Natural killer cell treated with Interleukin-12 subunit alpha and Interleukin-12 subunit beta and Interleukin-15 and Interleukin-18, amount 100 ng/mL, for 72 hours (primary cell): Measurements from ENCODE around the gene IMMT. TPM values are rescaled to one million over a fixed set of nuclear protein-coding genes. Genes with fewer than 3 reads are reported as not detected.
A peak's percentile ranks its signal among the peaks of the same experiment; 100 is the strongest.
"Not testable (repeated sequence)": the region's sequence is repeated elsewhere in the genome, so short reads cannot be mapped to it uniquely, and the experiment has no call there.

Source experiments
- ATAC-seq, 2 donors: fragments of 150-1000 bp; cut with Tn5 transposase in 1 of 2; sonication (Bioruptor Pico), chemical (Tn5 transposase) in 1 of 2; 2 replicates each; pipeline ENCODE4 v1.10.0; 2021
- DNase-seq: peaks from one replicate; pipeline ENCODE4 v3.0.0; 2022; ENCODE audit warnings: low spot score
- H3K27ac Mint-ChIP-seq, 2 donors: 1 replicate in 1 of 2; 2 replicates in 1 of 2; pipeline ENCODE4 v1.8.0; 2022; ENCODE audit warnings: mixed read lengths in 2 of 2, mild to moderate bottlenecking in 1 of 2, moderate library complexity in 1 of 2
- H3K27me3 Mint-ChIP-seq, 2 donors: 1 replicate in 1 of 2; 2 replicates in 1 of 2; pipeline ENCODE4 v1.8.0; 2022; ENCODE audit warnings: mixed read lengths in 2 of 2
- H3K36me3 Mint-ChIP-seq: one replicate; pipeline ENCODE4 v1.8.0; 2022; ENCODE audit warnings: mixed read lengths
- H3K4me1 Mint-ChIP-seq, 2 donors: 1 replicate in 1 of 2; 2 replicates in 1 of 2; pipeline ENCODE4 v1.8.0; 2022; ENCODE audit warnings: low read depth in 2 of 2, mixed read lengths in 2 of 2, mild to moderate bottlenecking in 1 of 2
- H3K4me3 Mint-ChIP-seq: one replicate; pipeline ENCODE4 v1.8.0; 2022; ENCODE audit warnings: mixed read lengths
- H3K9me3 Mint-ChIP-seq: 2 replicates; pipeline ENCODE4 v1.8.0; 2022; ENCODE audit warnings: mixed read lengths
- total RNA-seq, 2 donors: library from RNA; stranded (reverse); gene quantifications; one replicate each; pipeline ENCODE4 v1.2.3, GENCODE V29; 2022

The IMMT gene
- total RNA-seq, 2 donors from 2014 or later, result 110 to 157 TPM

DNA sequence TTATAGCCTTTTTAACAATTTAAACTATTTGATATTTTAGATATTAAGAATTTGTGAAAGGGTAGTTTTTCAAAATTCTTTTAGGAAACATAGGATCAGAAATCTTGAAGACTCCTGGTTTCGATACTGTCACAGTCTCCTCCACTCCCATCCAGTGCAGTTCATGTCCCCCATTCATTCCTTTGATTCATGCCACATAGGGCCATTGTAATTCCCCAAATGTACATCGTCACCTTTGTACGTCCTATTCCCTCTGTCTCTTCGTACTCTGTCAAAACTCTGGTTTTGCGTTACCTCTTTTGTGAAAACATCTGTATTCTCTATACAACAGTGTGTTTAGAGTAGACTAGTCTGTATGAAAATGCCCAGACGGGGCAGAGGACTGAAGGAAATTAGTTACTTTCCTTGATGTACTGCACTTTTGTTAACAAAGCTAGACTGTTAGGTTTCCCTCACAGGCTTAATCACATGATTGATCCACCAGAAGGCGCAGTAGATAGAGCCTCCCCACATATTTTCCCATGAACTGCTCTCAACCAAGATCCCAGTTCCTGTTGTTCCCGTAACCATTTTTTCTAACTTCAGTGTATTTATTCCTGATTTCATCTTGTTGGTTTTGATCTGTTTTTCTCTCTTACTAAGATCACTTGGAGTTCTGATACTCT, 6.5 kb upstream of the IMMT start:
- peak overlapping the region; percentile 1 for H3K4me3 Mint-ChIP-seq
- no peaks in the 10 kb centered on the region for H3K27me3 Mint-ChIP-seq
- DNase-seq, result no peak
- H3K9me3 Mint-ChIP-seq, result no peaks in the 10 kb centered on the region
- H3K36me3 Mint-ChIP-seq, result peaks cover 10% of the 10 kb centered on the region
- no peak overlapping the region for H3K27ac Mint-ChIP-seq
- peaks cover 21 to 25% of the 10 kb centered on the region in 2 donors for H3K4me1 Mint-ChIP-seq
- no peak for ATAC-seq

GRCh38 chr2:86200564-86200963, 5.3 kb upstream of the IMMT start:
- peak overlapping the region; percentile 83 to 96 for H3K27ac Mint-ChIP-seq

GRCh38 chr2:86199834-86200177, 4.5 kb upstream of the IMMT start:
- peaks cover 5% of the 10 kb centered on the region for H3K36me3 Mint-ChIP-seq
- H3K27ac Mint-ChIP-seq, result peak overlapping the region; percentile 83 to 96
- no peaks in the 10 kb centered on the region for H3K27me3 Mint-ChIP-seq
- no peak for ATAC-seq
- peaks cover 30 to 36% of the 10 kb centered on the region in 2 donors for H3K4me1 Mint-ChIP-seq
- no peak for DNase-seq
- no peaks in the 10 kb centered on the region for H3K9me3 Mint-ChIP-seq
- H3K4me3 Mint-ChIP-seq, result peak overlapping the region; percentile 96

More at GRCh38 chr2:86200564-86200963, 5.3 kb upstream of the IMMT start:
- DNase-seq, H3K9me3 Mint-ChIP-seq, H3K27me3 Mint-ChIP-seq, H3K36me3 Mint-ChIP-seq, ATAC-seq: not testable (repeated sequence)
- H3K4me3 Mint-ChIP-seq, result peak overlapping the region; percentile 96
- peaks cover 25 to 32% of the 10 kb centered on the region in 2 donors for H3K4me1 Mint-ChIP-seq

DNA sequence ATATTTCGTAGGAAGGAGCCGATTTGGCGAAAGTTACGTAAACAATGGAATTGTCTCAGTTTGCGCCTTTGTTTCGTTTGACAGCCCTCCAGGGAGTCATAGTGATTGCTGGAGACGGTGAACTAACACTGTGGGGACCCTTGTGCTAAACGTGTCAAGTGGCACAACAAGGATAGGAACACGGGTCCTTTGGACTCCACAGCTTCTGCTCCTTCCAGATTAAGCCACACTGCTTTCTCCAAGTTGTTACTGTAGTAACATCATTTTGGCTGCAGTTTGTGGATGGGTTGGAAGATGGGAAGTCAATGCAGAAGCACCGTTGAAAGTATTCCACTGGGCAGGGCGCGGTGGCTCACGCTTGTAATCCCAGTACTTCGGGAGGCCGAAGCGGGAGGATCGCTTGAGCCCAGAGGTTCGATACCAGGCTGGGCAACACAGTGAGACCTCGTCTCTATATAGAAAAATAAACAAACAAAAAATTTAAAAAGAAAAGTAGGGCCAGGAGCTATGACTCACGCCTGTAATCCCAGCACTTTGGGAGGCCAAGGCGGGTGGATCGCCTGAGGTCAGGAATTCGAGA, 636 bp upstream of the IMMT start:
- DNase-seq, result no peak
- ATAC-seq, result no peak
- no peaks in the 10 kb centered on the region for H3K9me3 Mint-ChIP-seq
- peaks cover 10% of the 10 kb centered on the region for H3K36me3 Mint-ChIP-seq
- peaks cover 41 to 44% of the 10 kb centered on the region in 2 donors for H3K4me1 Mint-ChIP-seq
- peak overlapping the region; percentile 97 for H3K27ac Mint-ChIP-seq
- H3K4me3 Mint-ChIP-seq, result peak overlapping the region; percentile 94
- no peaks in the 10 kb centered on the region for H3K27me3 Mint-ChIP-seq

- peaks cover 48 to 54% of the 10 kb centered on the region in 2 donors for H3K4me1 Mint-ChIP-seq
- H3K27me3 Mint-ChIP-seq, result no peaks in the 10 kb centered on the region
- peak overlapping the region; percentile 94 for H3K4me3 Mint-ChIP-seq
- DNase-seq (no peak), ATAC-seq (no peak)
- H3K9me3 Mint-ChIP-seq, result no peaks in the 10 kb centered on the region
- H3K36me3 Mint-ChIP-seq, result peaks cover 15% of the 10 kb centered on the region
- H3K27ac Mint-ChIP-seq, result peak overlapping the region; percentile 97
These were observed 559 bp downstream of the IMMT start for GRCh38 chr2:86194751-86195054.

DNA sequence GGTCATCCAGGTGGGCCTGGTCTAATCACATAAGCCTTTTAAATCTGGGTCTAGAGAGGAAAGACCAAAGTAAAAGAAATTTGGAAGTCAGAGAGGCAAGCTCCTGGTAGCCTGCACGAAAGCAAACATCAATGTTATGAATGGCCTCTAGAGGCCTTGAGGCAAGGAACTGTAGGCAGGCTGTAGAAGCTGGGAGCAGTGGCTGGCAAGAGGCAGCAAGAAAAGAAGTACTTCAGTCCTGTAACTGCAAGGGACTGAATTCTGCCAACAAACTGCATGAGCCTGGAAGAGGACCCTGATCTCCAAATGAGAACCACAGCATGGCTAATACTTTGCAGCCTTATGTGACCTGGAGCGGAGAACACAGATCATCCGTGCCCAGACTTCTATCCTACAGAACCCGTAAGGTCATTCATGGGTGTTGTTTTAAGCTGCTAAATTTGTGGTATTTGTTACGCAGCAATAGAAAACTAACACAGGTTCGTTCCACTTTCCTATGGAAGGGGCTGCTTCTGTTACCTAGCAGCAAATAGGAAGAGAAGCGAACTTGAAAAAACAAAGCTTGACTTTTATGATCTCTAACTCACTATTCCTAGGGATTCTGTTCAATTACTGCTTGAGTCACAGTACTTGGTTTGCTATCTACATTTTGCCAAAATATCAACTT, 1.2 kb downstream of the IMMT start:
- DNase-seq (no peak), ATAC-seq (no peak)
- Mint-ChIP-seq H3K4me3 (peak overlapping the region; percentile 94), H3K4me1 (peaks cover 46 to 49% of the 10 kb centered on the region in 2 donors), H3K27me3 (no peaks in the 10 kb centered on the region), H3K27ac (peak overlapping the region; percentile 97), H3K9me3 (no peaks in the 10 kb centered on the region), H3K36me3 (peaks cover 10% of the 10 kb centered on the region)

DNA sequence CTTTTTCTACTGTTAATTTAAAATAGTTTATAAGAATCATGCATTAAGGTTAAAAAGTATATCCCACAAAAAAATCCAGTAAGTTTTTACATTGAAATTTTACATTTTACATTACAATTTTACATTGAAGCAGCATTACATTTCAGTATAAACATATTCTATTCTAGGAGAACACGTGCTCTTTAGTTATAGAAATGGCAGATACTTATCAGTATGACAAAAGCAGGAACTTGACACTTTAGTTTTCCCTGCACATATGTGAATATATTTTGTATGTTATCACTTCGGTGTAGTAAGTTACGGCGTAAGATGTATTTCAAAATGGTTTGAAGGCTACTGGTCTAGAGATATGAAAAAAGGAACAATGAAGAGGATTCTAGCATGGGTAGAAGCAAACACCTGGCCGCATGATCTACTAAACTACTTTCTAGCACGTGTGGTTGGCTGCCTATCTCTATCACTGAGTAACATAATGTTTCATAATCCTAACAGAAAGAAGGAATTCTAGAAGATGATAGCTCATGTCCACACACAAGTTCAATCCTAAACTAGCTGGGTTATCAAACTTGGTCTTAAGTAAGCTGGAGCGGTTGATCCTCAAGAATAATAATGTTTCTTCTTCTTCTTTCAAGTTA, 5.4 kb downstream of the IMMT start:
- no peak overlapping the region for H3K4me3 Mint-ChIP-seq

DNA sequence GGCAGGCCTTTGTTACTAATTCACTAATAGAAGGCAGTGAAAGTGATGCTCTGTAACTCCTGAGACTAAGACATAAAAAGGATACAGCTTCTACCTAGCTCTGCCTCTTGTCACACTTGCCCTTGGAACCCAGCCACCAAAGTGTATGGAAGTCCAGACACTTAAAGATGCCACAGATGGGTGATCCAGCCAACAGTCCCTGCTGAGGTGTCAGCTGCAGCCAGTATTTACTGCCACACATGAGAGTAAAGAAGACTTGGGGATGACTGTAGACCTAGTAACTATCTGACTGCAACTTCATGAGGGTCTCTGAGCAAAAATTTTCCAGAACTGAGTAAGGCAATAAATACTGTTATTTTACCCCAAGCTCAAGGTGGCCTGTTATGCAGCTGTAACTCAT, 8.8 kb downstream of the IMMT start:
- H3K27me3 Mint-ChIP-seq, result no peaks in the 10 kb centered on the region
- peak overlapping the region; percentile 66 for H3K4me3 Mint-ChIP-seq
- H3K9me3 Mint-ChIP-seq, result no peaks in the 10 kb centered on the region
- ATAC-seq, result peak in 1 of 2 donors; percentile 72
- peaks cover 42 to 46% of the 10 kb centered on the region in 2 donors for H3K4me1 Mint-ChIP-seq
- no peak for DNase-seq
- peak overlapping the region; percentile 84 to 95 for H3K27ac Mint-ChIP-seq
- peaks cover 6% of the 10 kb centered on the region for H3K36me3 Mint-ChIP-seq

More for the DNA sequence above, 5.4 kb downstream of the IMMT start:
- H3K27ac Mint-ChIP-seq, result peak overlapping the region in 1 of 2 donors; percentile 12
- peaks cover 10% of the 10 kb centered on the region for H3K36me3 Mint-ChIP-seq
- DNase-seq (no peak), ATAC-seq (no peak)
- peaks cover 56 to 62% of the 10 kb centered on the region in 2 donors for H3K4me1 Mint-ChIP-seq
- H3K27me3 Mint-ChIP-seq, result no peaks in the 10 kb centered on the region
- no peaks in the 10 kb centered on the region for H3K9me3 Mint-ChIP-seq

DNA sequence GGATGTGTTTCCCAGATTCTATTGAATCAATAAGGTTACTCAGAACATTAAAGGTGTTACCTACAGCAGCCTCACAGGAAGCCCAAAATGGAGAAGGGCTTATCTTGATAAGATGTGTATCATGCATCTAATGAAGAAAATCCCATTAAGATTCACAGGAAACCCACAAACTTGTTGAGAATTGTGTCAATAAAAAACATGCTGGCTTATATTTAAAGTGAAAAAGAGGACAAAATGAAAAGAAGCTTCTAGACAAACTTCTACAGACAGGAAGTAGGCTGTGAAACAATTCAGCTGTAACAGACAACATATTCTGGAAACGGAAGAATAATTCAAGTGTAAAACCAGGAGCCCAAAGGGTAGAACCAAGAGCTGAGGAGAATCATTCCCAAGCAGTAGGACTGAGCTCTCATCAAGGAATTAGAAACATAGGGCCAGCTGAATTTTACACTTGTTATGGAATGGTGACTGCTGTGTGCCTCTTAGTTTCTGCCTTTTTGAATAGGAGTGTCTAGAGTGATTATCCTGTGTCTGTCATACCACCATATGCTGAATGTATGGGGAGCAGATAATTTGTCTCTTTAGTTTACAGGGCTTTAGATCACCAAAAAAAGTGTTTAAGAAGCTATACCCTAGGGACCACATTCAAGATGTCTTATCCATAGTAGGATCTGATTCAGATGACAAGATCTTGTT, 9.6 kb downstream of the IMMT start:
- no peak for DNase-seq
- Mint-ChIP-seq H3K27ac (peak overlapping the region; percentile 84 to 95), H3K9me3 (no peaks in the 10 kb centered on the region), H3K27me3 (no peaks in the 10 kb centered on the region), H3K4me3 (peak overlapping the region; percentile 66), H3K36me3 (peaks cover 6% of the 10 kb centered on the region), H3K4me1 (peaks cover 42 to 44% of the 10 kb centered on the region in 2 donors)
- peak; percentile 56 to 66 for ATAC-seq

GRCh38 chr2:86176597-86176996, 18.7 kb downstream of the IMMT start:
- Mint-ChIP-seq H3K9me3 (no peaks in the 10 kb centered on the region), H3K4me3 (no peak overlapping the region), H3K36me3 (peaks cover 23% of the 10 kb centered on the region), H3K27ac (no peak overlapping the region), H3K4me1 (peaks cover 19 to 20% of the 10 kb centered on the region in 2 donors), H3K27me3 (no peaks in the 10 kb centered on the region)
- ATAC-seq (no peak), DNase-seq (no peak)

- no peak overlapping the region for H3K4me3 Mint-ChIP-seq
- H3K27me3 Mint-ChIP-seq, result no peaks in the 10 kb centered on the region
- DNase-seq (no peak), ATAC-seq (no peak)
- no peaks in the 10 kb centered on the region for H3K9me3 Mint-ChIP-seq
- peaks cover 19 to 20% of the 10 kb centered on the region in 2 donors for H3K4me1 Mint-ChIP-seq
- peak overlapping the region in 1 of 2 donors; percentile 65 for H3K27ac Mint-ChIP-seq
- H3K36me3 Mint-ChIP-seq, result peaks cover 28% of the 10 kb centered on the region
These were observed 19.4 kb downstream of the IMMT start for GRCh38 chr2:86175828-86176227.

- no peak for ATAC-seq
- H3K27me3 Mint-ChIP-seq, result no peaks in the 10 kb centered on the region
- peak overlapping the region in 1 of 2 donors; percentile 65 for H3K27ac Mint-ChIP-seq
- no peak overlapping the region for H3K4me3 Mint-ChIP-seq
- no peak for DNase-seq
- H3K4me1 Mint-ChIP-seq, result peaks cover 19 to 20% of the 10 kb centered on the region in 2 donors
- H3K36me3 Mint-ChIP-seq, result peaks cover 33% of the 10 kb centered on the region
- H3K9me3 Mint-ChIP-seq, result no peaks in the 10 kb centered on the region
These were observed 20.8 kb downstream of the IMMT start for GRCh38 chr2:86174445-86174844.

- H3K27ac Mint-ChIP-seq, result peak overlapping the region in 1 of 2 donors; percentile 53
- peaks cover 19 to 20% of the 10 kb centered on the region in 2 donors for H3K4me1 Mint-ChIP-seq
- H3K36me3 Mint-ChIP-seq, result peaks cover 48% of the 10 kb centered on the region
- ATAC-seq (no peak), DNase-seq (no peak)
- no peak overlapping the region for H3K4me3 Mint-ChIP-seq
- no peaks in the 10 kb centered on the region for H3K27me3 Mint-ChIP-seq
- H3K9me3 Mint-ChIP-seq, result no peaks in the 10 kb centered on the region
These were observed 22.7 kb downstream of the IMMT start for GRCh38 chr2:86172610-86173009.
